Stimulated activated CD4-positive, alpha-beta T cell treated with anti-CD3 and anti-CD28 coated beads, Interleukin-4, amount 100 ng/mL, for 4 hours (primary cell): ENCODE measurements around the gene RBMS3.
"Not testable (repeated sequence)": the region's sequence is repeated elsewhere in the genome, so short reads cannot be mapped to it uniquely, and the experiment has no call there.

Source experiments
- DNase-seq, 2 experiments: peaks; one replicate each; pipeline ENCODE4 v3.0.0-alpha.2; 2020

RBMS3 gene

DNA sequence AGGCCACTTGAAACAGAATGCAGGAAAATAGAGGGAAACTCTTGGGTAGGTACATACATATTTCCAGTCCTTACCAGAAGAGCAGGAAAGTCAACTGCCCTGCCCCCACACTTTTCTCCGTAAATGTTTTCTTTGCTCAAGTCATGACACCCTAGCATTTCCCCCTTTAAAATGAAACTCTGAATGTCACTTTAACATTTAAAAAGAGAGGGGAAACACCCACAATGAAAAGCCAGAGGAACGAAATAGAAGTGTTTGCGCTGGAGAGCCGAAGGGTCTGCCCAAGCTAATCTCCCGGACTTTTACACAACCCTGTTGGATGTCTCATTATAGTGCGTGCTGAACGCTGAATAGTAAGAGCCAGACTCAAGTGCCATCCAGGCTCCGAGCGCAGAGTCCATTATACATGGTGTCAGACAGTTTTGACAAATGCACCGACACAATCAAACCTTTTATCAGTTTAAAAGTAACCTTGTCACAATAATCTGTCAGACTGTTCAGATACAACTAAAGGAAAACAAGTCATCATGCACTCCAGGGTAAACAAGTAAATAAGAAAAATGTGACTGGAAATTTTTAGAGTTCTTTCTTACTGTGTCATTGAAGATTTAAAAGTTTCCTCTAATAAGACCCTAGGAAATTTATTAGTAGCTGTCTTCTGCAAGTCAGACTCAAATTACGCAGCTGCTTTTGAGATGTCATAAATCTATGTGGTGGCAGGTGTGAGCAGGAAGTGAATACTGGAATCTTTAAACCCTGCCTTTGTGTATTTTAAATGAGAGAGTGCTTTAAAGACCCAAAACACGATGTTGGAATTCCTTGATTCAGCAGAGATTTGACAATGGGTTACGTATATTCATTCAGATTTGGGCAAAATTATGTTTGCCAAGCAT lies 159.8 kb downstream of the RBMS3 start:
- no peak for DNase-seq

GRCh38 chr3:29441422-29441821 lies 160.6 kb downstream of the RBMS3 start:
- no peak for DNase-seq

DNA sequence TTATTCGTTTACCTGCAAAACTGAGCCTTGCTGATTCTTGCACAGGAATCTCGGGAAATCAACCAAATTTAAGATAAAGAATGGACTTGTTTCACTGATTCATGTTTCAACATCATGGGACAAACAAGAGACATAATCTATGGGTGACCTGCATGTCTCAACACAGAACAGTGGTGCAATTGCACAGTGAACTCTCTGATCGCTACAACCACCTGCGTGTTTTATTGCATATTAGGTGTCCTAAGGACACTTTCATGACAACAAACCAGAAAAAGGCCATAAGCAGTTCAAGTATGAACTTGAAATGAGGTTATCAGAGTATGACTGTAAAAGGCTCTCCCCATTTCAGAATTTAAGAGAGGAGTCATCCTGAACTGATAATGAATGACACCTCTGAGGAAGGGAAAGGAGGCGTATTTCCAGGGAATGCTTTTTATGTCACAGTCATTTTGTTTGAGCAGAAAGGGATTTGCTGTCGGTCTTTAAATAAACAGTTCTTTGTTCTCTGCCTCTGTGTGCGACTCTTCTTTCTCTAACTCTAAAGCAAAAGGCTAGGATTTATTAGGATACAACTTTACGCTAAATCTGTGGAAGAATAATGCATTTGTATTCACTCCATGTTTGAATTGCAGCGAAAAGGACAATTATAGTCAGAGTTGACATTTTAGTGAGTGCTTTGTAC lies 167.2 kb downstream of the RBMS3 start:
- no peak for DNase-seq

DNA sequence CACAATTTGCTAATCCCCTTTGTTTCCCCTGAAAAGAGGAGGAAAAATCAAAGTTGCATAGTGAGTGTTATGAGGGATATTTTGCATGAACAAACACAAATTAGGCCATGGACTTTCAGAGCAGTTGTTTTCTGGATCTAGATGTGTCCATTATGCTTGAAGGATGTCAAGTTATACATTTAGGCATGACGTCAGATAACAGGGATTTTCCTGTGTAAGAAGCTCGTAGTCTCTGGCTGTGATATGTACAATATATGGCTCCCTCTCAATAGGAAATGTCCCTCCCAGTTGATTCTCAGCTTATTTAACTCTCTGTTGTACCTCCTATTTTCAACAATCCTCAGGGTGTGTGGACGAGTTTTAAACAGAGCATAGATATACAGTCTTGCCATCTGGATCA lies 171.0 kb downstream of the RBMS3 start:
- DNase-seq, result no peak

- no peak for DNase-seq
These were observed 172.0 kb downstream of the RBMS3 start for GRCh38 chr3:29452934-29453283.

DNA sequence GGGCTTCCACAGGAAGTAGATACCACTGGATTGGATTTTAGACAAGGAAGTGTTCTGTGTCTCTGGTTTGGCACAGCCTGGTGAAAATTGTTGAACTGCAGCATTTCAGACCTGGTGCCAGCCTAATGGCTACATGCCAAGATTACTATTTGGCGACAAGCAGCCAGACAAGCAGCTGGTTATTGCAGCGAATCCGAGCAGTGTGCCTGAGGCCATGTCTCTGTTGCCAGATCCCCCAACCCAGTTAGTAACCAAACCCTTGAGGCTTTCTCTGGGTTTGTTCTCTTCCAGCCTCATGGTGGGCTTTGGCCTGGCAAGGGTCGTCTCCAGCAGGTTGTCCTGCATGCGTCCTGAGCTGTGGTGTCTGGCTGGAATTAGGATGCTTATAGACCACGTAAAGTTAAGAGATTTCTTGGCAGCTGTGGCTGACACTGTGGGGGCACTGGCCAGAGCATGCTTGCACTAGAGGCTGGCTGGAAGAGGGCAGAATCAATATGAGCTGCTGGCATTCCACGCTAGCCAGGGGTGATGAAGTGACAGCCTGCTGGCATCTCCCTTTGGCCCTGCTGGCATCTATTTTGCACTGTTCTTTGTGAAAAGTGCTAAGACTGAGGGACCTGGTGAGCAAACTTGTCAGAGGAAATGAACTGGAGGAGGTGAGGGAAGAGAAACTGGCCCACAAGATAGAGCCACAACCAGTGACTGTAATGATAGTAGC lies 172.6 kb downstream of the RBMS3 start:
- no peak for DNase-seq

DNA sequence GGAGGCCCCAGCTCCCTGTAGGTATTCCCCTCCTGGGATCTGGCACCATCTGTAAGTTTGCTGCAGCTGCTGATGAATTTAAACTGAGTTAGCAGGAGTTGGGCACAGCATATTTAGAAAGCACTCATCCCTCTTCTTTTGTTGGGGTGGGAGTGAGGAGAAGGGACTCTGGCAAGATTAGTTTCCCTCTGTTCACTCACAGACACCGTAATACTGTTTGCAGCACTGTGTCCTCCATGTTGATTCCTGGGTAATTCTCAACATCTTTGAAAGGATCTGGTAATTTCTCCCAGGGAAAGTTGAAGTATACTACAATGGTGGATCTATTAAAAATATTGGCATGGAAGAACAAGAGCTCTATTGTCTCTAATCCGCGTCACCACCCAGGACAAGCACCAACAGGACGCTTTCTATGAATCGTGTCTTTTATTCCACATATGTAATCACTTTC lies 173.3 kb downstream of the RBMS3 start:
- no peak for DNase-seq

DNA sequence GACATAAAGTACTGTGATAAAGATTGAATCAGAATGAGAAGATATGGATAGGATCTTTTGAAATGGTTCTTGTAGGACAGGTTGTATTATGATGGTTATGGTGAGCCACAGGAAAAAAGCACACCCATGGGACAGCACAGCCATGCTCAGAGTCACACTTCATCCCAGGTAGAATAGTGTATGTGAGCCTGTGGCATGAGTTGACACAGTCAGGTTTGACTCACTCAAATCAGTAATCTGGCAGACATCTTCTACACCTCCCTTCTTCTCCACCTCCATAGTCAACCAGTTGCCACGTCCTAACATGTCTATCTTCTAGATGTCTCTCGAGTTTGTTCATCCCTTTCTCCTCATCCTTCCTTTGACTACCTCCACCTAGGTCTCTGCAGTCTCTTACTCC lies 176.0 kb downstream of the RBMS3 start:
- no peak for DNase-seq

GRCh38 chr3:29463304-29463703 lies 182.4 kb downstream of the RBMS3 start:
- DNase-seq, result no peak

DNA sequence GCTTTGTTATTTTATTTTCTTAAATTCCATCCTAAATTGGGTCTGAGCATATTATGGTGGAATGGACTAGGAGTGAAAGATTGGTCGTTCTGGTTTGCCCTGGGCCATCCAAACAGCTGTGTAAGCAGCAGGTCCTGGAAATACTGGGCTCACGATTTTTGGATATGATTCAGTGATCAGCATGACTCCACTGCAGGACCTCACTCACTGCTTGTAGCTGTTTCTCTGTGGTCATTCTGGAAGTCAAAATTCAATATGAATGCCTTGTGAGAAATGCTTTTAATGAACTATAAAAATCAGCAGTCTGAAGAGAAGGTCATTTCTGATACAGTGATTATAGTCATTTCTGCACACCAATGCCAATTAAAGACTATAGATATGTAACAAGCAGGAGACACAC lies 185.0 kb downstream of the RBMS3 start:
- DNase-seq, result no peak

GRCh38 chr3:29466442-29466841 lies 185.6 kb downstream of the RBMS3 start:
- no peak for DNase-seq

- DNase-seq, result no peak
These were observed 187.3 kb downstream of the RBMS3 start for GRCh38 chr3:29468187-29468586.

- not testable (repeated sequence) for DNase-seq
These were observed 192.8 kb downstream of the RBMS3 start for GRCh38 chr3:29473481-29474170.

DNA sequence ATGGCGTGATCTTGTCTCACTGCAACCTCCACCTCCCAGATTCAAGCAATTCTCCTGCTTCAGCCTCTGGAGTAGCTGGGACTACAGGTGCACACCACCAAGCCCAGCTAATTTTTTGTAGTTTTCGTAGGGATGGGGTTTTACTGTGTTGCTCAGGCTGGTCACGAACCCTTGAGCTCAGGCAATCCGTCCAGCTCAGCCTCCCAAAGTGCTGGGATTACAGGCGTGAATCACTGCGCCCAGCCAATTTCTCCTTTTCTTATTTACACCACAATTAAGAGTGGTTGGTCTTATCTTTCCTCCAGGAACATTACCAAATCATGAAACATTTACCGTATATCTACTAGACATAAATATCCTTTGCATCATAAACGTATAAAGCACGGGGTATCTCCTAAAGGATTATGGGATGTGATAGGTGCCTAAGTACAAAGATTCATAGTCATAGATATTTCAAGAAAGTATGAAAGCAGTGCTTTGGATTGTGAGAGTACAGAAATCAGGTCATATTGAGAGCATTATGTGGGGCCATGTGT lies 194.5 kb downstream of the RBMS3 start:
- DNase-seq, result no peak

DNA sequence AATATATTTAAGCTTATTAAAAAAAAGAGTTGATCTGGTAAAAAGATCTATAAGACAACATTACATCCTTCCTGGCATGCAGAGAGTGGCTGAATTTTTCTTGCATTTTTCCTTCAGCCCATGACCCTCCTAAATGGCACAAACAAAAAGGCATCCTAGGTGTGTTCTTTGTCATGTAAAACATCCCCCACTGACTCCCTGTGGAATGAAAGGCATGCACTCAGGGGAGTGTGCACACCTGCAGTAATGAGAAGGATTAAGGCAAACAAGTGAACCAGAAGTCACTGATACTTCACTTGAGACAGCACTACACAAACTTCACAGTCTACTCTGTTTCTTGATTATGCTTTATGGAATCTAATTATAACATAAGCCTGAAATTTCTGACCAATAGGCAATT lies 195.0 kb downstream of the RBMS3 start:
- DNase-seq, result no peak

- no peak for DNase-seq
These were observed 197.7 kb downstream of the RBMS3 start for GRCh38 chr3:29478611-29479010.

- no peak for DNase-seq
These were observed 200.4 kb downstream of the RBMS3 start for GRCh38 chr3:29481249-29481648.

DNA sequence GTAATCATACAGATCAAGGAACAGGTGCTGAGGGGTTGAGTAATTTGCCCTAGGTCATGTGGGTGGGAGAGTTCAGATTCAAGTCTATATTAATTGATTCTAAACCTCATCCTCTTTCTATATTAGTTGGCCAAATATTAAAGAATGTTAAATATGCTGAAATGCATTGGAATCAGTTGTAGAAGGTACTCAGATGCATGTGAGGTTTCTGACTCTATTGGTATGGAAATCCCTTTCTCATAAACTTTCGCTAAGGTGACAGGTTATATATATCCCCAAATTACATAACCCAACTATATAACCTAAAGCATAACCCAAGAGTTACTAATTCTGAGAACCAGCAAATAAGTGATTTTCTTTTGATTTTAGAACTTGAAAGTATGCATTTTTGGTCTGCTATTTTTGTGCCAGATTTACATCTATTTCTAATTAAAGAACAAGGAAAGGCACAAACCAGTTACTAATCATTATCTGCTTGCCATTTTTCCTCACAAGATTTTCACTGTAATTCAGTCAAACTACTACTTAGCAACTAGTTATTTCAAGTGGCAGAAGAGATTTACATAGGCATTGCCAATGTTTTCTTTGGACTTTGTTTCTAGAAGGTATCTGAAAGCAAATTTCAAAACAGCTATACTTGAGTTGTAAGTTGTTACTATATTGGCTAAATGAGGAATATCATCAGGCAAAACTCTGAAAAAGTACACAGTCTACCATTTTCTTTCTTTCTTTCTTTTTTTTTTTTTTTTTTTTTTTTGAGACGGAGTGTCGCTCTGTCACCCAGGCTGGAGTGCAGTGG lies 201.3 kb downstream of the RBMS3 start:
- no peak for DNase-seq

DNA sequence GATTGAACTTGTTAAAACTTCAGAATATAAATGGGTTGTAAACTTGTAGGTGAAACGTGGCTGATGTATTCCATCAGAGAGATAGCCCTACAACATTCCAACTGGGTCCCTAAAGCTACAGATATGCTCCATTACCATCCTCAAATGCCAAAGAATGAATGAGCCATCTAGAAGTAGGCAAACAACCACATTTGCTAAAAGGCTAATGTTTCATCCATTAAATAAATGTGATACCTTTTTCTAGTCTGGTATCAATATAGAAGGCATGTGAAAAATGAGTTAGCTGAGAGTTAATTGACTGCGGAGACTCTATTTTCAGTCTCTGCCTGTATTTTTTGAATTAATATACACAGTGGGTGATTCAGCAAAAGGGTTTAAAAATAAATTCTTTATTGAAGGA lies 203.8 kb downstream of the RBMS3 start:
- no peak for DNase-seq

- DNase-seq, result no peak
These were observed 205.2 kb downstream of the RBMS3 start for GRCh38 chr3:29486096-29486495.

- no peak for DNase-seq
These were observed 206.0 kb downstream of the RBMS3 start for GRCh38 chr3:29486917-29487316.

DNA sequence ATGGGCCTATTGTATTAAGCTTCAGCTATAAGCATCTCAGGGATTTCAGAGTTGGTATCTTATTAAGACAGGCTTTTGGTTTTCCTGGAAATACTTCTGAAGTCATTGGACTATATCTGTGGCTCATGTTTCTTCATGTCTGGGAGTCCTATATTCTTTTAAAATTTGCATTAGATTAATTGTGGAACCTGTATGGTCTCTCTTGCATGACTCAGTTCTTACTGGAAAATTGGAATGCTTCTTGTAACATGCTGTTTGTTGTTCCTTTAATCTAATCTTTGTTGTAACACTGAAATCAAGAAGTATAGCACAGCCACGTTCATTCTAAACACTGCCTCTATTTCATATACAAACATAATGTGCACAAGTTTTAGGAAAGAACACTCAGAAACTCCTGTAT lies 208.1 kb downstream of the RBMS3 start:
- no peak for DNase-seq
